ENCODE data around the gene PGLYRP1. TPM values are rescaled to one million over a fixed set of nuclear protein-coding genes. Genes with fewer than 3 reads are reported as not detected.

PGLYRP1 gene
- total RNA-seq, 2 experiments from 2014 or later: not detected

- POLR2A ChIA-PET: no interaction called here
- H3K27ac ChIP-seq (ENCODE audit: low read depth, low read length, poor library complexity, severe bottlenecking): no peak overlapping the region
- TF ChIP-seq CTCF (conservative IDR thresholded peaks at IDR 0.05; ENCODE audit: low read length): no peak
- TF ChIP-seq EZH2phosphoT487 (IDR thresholded peaks at IDR 0.05; ENCODE audit: borderline replicate concordance, low read depth, low read length): no peak
- intact Hi-C loops (cut with micrococcal nuclease; ENCODE audit: unreplicated experiment): no loop called here
- CTCF ChIA-PET (ENCODE audit: unreplicated experiment): no interaction called here
- no peak overlapping the region for H3K4me2 ChIP-seq (ENCODE audit: low read length)
- peaks cover 13% of the 10 kb centered on the region for H3K4me1 ChIP-seq (ENCODE audit: insufficient read depth, low read length, poor library complexity, severe bottlenecking)
- H3K4me3 ChIP-seq (ENCODE audit: low read depth, low read length, poor library complexity, severe bottlenecking): no peak overlapping the region
- BruUV-seq (replicated peaks): no TSS peak
- no peaks in the 10 kb centered on the region for H3K9me2 ChIP-seq (ENCODE audit: insufficient read depth, low read length)
- DNase-seq (ENCODE audit: low spot score): peak; percentile 38
- no peaks in the 10 kb centered on the region for H3K79me2 ChIP-seq (ENCODE audit: insufficient read depth, low read depth, low read length)
- no peaks in the 10 kb centered on the region for H4K20me1 ChIP-seq (ENCODE audit: insufficient read depth, low read length)
- peaks cover 2% of the 10 kb centered on the region; the same call in 1 of the 2 replicates for H3K36me3 ChIP-seq (ENCODE audit: insufficient read depth, low read length)
- H2AFZ ChIP-seq (ENCODE audit: low read length): no peak overlapping the region
- H3K9me3 ChIP-seq (ENCODE audit: low read length): no peaks in the 10 kb centered on the region
Measured at GRCh38 chr19:46014941-46015686, 7.7 kb downstream of the PGLYRP1 start.

DNA sequence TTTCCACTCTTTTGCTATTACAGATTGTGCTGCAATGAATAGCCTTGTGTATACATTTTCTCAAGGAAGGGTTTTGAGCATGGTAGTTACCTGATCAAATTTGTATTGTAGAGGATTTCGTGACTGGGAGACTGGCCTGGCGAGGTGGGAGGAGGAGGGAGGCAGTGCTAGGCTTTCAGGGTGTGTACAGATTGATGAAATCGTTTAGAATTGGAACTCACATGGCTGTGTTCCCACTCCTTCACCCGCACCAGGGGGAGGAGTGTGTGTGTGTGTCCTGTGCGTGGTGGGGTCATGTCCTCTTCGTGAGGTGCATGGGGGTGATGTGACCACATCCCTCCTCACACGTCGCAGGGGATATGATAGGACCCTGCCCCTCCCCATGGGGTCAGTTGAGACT is 8.3 kb downstream of the PGLYRP1 start:
- intact Hi-C loops (cut with micrococcal nuclease; ENCODE audit: unreplicated experiment): no loop called here
- BruUV-seq (replicated peaks): no TSS peak
- POLR2A ChIA-PET: no interaction called here
- no peak for TF ChIP-seq CTCF (conservative IDR thresholded peaks at IDR 0.05; ENCODE audit: low read length)
- TF ChIP-seq EZH2phosphoT487 (IDR thresholded peaks at IDR 0.05; ENCODE audit: borderline replicate concordance, low read depth, low read length): no peak
- DNase-seq (ENCODE audit: low spot score): no peak
- Histone ChIP-seq H4K20me1 (ENCODE audit: insufficient read depth, low read length) (no peaks in the 10 kb centered on the region), H3K79me2 (ENCODE audit: insufficient read depth, low read depth, low read length) (no peaks in the 10 kb centered on the region), H3K4me1 (ENCODE audit: insufficient read depth, low read length, poor library complexity, severe bottlenecking) (peaks cover 13% of the 10 kb centered on the region), H3K36me3 (ENCODE audit: insufficient read depth, low read length) (peaks cover 2% of the 10 kb centered on the region; the same call in 1 of the 2 replicates), H3K27ac (ENCODE audit: low read depth, low read length, poor library complexity, severe bottlenecking) (no peak overlapping the region), H3K9me2 (ENCODE audit: insufficient read depth, low read length) (no peaks in the 10 kb centered on the region), H3K9me3 (ENCODE audit: low read length) (no peaks in the 10 kb centered on the region), H2AFZ (ENCODE audit: low read length) (no peak overlapping the region), H3K4me3 (ENCODE audit: low read depth, low read length, poor library complexity, severe bottlenecking) (no peak overlapping the region), H3K4me2 (ENCODE audit: low read length) (no peak overlapping the region)
- CTCF ChIA-PET (ENCODE audit: unreplicated experiment): no interaction called here
